CD4-positive, alpha-beta T cell (primary cell): Measurements from ENCODE around the gene SPSB4. TPM values are rescaled to one million over a fixed set of nuclear protein-coding genes. Genes with fewer than 3 reads are reported as not detected.

Experiments used
- ATAC-seq: fragments of 200-7000 bp; cut with Tn5 transposase; one replicate; pipeline ENCODE4 v1.10.0; 2022; ENCODE audit warnings: mild to moderate bottlenecking; ENCODE audit not compliant: poor library complexity
- CTCF ChIA-PET: fragments of 350-600 bp; sonication (Branson Sonifier 250); formaldehyde crosslinking; loops from one replicate; lab custom pipeline; 2021; ENCODE audit warnings: antibody characterized with exemption, inconsistent platforms; lab: Charles Lee
- POLR2A ChIA-PET: fragments of 350-600 bp; sonication (Branson Sonifier 250); formaldehyde crosslinking; loops from one replicate; lab custom pipeline; 2021; ENCODE audit warnings: antibody characterized with exemption, inconsistent platforms; lab: Charles Lee
- DNase-seq, 14 experiments: peaks; one replicate each; pipeline ENCODE4 v3.0.0-alpha.2; 2013 to 2020; ENCODE audit warnings: mixed read lengths in 2 of 14
- H3K27ac ChIP-seq, 2 donors: one replicate each; pipeline versions ENCODE4 v1.5.1 to v1.7.0; 2013; ENCODE audit warnings: low read length in 2 of 2, low read depth in 1 of 2, mild to moderate bottlenecking in 1 of 2
- H3K27me3 ChIP-seq, 2 experiments: 1 replicate in 1 of 2; 2 replicates in 1 of 2; pipeline versions ENCODE4 v1.6.1 to v1.7.0; 2013; ENCODE audit warnings: low read length in 2 of 2, control low read depth in 1 of 2, mild to moderate bottlenecking in 1 of 2, moderate library complexity in 1 of 2; ENCODE audit not compliant: insufficient read depth in 2 of 2, control insufficient read depth in 1 of 2
- H3K36me3 ChIP-seq: one replicate; pipeline ENCODE4 v1.6.1; 2013; ENCODE audit warnings: low read length, control low read depth; ENCODE audit not compliant: insufficient read depth
- H3K4me1 ChIP-seq: one replicate; pipeline ENCODE4 v1.6.1; 2013; ENCODE audit warnings: low read length, control low read depth; ENCODE audit not compliant: insufficient read depth
- H3K4me3 ChIP-seq: one replicate; pipeline ENCODE4 v1.5.1; 2013; ENCODE audit warnings: mild to moderate bottlenecking, low read length, moderate library complexity
- H3K9me3 ChIP-seq, 2 experiments: 1 replicate in 1 of 2; 2 replicates in 1 of 2; pipeline versions ENCODE4 v1.6.1 to v1.7.0; 2013; ENCODE audit warnings: low read length in 2 of 2, mild to moderate bottlenecking in 2 of 2, control low read depth in 1 of 2, moderate library complexity in 1 of 2; ENCODE audit not compliant: control insufficient read depth in 1 of 2, insufficient read depth in 1 of 2
- H3K27ac Mint-ChIP-seq: one replicate; pipeline ENCODE4 v1.8.0; 2020; ENCODE audit warnings: mixed read lengths
- H3K27me3 Mint-ChIP-seq: one replicate; pipeline ENCODE4 v1.8.0; 2021; ENCODE audit warnings: mixed read lengths
- H3K36me3 Mint-ChIP-seq: one replicate; pipeline ENCODE4 v1.8.0; 2021; ENCODE audit warnings: low read depth, mixed read lengths
- H3K4me1 Mint-ChIP-seq: one replicate; pipeline ENCODE4 v1.8.0; 2021; ENCODE audit warnings: low read depth, mixed read lengths
- H3K4me3 Mint-ChIP-seq: one replicate; pipeline ENCODE4 v1.8.0; 2020; ENCODE audit warnings: mild to moderate bottlenecking, mixed read lengths
- H3K9me3 Mint-ChIP-seq: one replicate; pipeline ENCODE4 v1.8.0; 2020; ENCODE audit warnings: mixed read lengths
- intact Hi-C, 2 experiments: fragments of 100-400 bp; cut with DNase I in 1 of 2; cut with micrococcal nuclease in 1 of 2; formaldehyde crosslinking; loops; one replicate each; pipeline versions ENCODE4 v1.15.1 to v1.9.0; 2023 to 2025; cut with DNase I, micrococcal nuclease
- total RNA-seq, 174 experiments: library from RNA in 2 of 174; stranded (reverse) in 2 of 174; gene quantifications; one replicate each; pipeline ENCODE4 v1.2.3 and lab custom pipeline; 2021 to 2026
- TF ChIP-seq, protein P1 (sequence below): fragments of 200-600 bp; IDR thresholded peaks from one replicate; pipeline ENCODE4 v1.8.0; 2022; ENCODE audit warnings: antibody characterized with exemption, mild to moderate bottlenecking

The SPSB4 gene
- total RNA-seq, 2 experiments from 2014 or later: not detected

DNA sequence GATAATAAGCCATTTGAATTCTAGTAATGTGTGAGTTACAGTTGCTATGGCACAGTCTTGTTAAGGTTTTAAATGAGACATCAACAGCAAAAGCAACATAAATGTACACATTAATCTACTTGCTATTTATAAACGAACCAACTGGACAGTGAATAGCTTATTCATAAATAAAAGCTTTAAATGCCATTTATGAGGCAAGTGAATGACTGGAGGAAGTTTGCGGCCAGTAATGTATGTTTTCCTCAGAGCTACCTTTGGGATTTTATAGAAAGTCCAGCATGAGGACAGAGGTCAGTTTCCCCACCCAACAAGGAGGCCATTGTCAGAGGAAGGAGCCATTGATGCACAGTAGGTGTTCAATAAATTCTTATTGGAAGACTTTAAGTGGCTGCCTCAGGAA, 132.5 kb downstream of the SPSB4 start:
- Mint-ChIP-seq H3K27ac (no peak overlapping the region), H3K27me3 (no peaks in the 10 kb centered on the region), H3K36me3 (no peaks in the 10 kb centered on the region), H3K9me3 (peaks cover 12% of the 10 kb centered on the region), H3K4me1 (no peaks in the 10 kb centered on the region), H3K4me3 (no peak overlapping the region)
- no peak overlapping the region for H3K4me3 ChIP-seq
- H3K4me1 ChIP-seq: no peaks in the 10 kb centered on the region
- no peaks in the 10 kb centered on the region for H3K36me3 ChIP-seq
- ChIA-PET CTCF (interaction anchor here (1.3 kb wide), 1 partner anchor 8 kb away, joined by 6 read pairs; no protein-coding TSS in a partner anchor), POLR2A (no interaction called here)
- H3K9me3 ChIP-seq: peaks cover 0 to 4% of the 10 kb centered on the region in 2 experiments
- no peak overlapping the region for H3K27ac ChIP-seq
- ATAC-seq (no peak), DNase-seq (no peak)
- peaks cover 0 to 3% of the 10 kb centered on the region in 2 experiments for H3K27me3 ChIP-seq
- TF ChIP-seq, protein P1, sequence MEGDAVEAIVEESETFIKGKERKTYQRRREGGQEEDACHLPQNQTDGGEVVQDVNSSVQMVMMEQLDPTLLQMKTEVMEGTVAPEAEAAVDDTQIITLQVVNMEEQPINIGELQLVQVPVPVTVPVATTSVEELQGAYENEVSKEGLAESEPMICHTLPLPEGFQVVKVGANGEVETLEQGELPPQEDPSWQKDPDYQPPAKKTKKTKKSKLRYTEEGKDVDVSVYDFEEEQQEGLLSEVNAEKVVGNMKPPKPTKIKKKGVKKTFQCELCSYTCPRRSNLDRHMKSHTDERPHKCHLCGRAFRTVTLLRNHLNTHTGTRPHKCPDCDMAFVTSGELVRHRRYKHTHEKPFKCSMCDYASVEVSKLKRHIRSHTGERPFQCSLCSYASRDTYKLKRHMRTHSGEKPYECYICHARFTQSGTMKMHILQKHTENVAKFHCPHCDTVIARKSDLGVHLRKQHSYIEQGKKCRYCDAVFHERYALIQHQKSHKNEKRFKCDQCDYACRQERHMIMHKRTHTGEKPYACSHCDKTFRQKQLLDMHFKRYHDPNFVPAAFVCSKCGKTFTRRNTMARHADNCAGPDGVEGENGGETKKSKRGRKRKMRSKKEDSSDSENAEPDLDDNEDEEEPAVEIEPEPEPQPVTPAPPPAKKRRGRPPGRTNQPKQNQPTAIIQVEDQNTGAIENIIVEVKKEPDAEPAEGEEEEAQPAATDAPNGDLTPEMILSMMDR: no peak
- intact Hi-C loops: no loop called here

DNA sequence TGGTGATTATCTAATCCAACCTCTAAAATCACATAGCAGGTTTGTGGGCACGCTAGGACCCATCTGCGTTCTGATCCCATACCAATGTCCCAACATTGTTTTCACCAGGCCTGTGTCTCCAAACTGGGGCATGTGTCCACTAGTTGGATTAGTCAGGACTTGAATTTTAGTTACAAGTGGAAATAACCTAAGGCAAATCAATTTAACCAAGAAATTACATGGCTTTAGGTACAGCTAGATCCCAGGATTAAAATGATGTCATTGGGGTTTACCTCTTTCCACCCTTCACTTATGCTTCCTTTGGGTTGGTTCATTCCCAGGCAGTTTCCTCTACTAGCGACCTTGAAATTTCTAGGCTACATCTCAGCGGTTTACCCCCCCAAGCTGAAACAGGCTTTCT, 133.3 kb downstream of the SPSB4 start:
- peaks cover 10% of the 10 kb centered on the region for H3K9me3 Mint-ChIP-seq
- no peak overlapping the region for H3K27ac Mint-ChIP-seq
- H3K4me1 ChIP-seq: no peaks in the 10 kb centered on the region
- peaks cover 0 to 2% of the 10 kb centered on the region in 2 experiments for H3K9me3 ChIP-seq
- H3K4me3 ChIP-seq: no peak overlapping the region
- TF ChIP-seq, protein P1: no peak
- intact Hi-C loops: no loop called here
- ChIA-PET CTCF (no interaction called here), POLR2A (no interaction called here)
- no peaks in the 10 kb centered on the region for H3K27me3 Mint-ChIP-seq
- no peak overlapping the region for H3K27ac ChIP-seq
- no peaks in the 10 kb centered on the region for H3K4me1 Mint-ChIP-seq
- ATAC-seq (no peak), DNase-seq (no peak)
- no peaks in the 10 kb centered on the region for H3K36me3 Mint-ChIP-seq
- H3K27me3 ChIP-seq: peaks cover 0 to 3% of the 10 kb centered on the region in 2 experiments
- no peaks in the 10 kb centered on the region for H3K36me3 ChIP-seq
- H3K4me3 Mint-ChIP-seq: no peak overlapping the region

DNA sequence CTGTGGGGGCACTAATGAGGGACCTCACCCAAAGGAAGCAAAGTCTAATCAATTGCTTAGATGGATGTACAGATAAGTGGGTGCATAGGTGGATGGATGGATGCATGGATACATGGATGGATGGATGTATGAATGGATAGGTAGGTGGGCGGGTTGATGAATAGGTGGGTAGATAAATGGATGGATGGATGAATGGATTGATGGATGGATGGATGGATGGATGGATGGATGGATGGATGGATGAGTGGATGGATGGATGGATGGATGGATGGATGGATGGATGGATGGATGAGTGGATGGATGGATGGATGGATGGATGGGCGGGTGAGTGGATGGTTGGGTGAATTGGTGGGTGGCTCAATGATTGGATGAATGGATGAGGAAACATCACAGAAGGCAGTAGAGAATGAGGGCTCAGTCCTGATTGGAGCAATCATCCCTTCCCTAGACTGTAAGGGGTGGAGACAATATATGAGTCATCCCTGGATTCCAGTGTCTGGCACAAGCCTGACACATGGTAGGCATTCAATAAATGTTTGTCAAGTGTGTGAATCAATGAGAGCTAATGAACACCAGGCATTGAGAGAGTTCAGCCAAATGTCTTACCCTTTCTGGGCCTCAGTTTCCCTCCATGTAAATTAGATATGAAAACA, 140.1 kb downstream of the SPSB4 start:
- peaks cover 7 to 9% of the 10 kb centered on the region in 2 experiments for H3K27me3 ChIP-seq
- H3K27me3 Mint-ChIP-seq: peaks cover 5% of the 10 kb centered on the region
- intact Hi-C loops: loop anchor here in 1 of 2 experiments (2.0 to 5.0 kb wide), 4 partner anchors 66 to 1764 kb away; no protein-coding TSS in a partner anchor
- H3K4me3 ChIP-seq: no peak overlapping the region
- H3K9me3 Mint-ChIP-seq: no peaks in the 10 kb centered on the region
- ChIA-PET POLR2A (interaction anchor here (0.7 to 1.8 kb wide), 3 partner anchors 39 to 249 kb away, joined by 3 to 6 read pairs (median 4); partner anchors contain the start of genes PXYLP1 and SLC25A36), CTCF (interaction anchor here (0.7 to 1.5 kb wide), 7 partner anchors 14 to 261 kb away, joined by 3 to 6 read pairs (median 4); no protein-coding TSS in a partner anchor)
- no peak for DNase-seq
- TF ChIP-seq, protein P1: no peak
- no peaks in the 10 kb centered on the region for H3K4me1 ChIP-seq
- no peaks in the 10 kb centered on the region for H3K36me3 Mint-ChIP-seq
- no peak overlapping the region for H3K27ac Mint-ChIP-seq
- no peak overlapping the region for H3K27ac ChIP-seq
- ATAC-seq: no peak
- no peaks in the 10 kb centered on the region for H3K36me3 ChIP-seq
- H3K4me1 Mint-ChIP-seq: peaks cover 10% of the 10 kb centered on the region
- H3K9me3 ChIP-seq: no peaks in the 10 kb centered on the region
- H3K4me3 Mint-ChIP-seq: no peak overlapping the region
